Activated CD4-positive, alpha-beta T cell treated with anti-CD3 and anti-CD28 coated beads for 36 hours (primary cell): Measurements from ENCODE around the gene CCDC136. TPM values are rescaled to one million over a fixed set of nuclear protein-coding genes. Genes with fewer than 3 reads are reported as not detected.

Experiments used
- ATAC-seq: fragments of 200-7000 bp; cut with Tn5 transposase; one replicate; pipeline ENCODE4 v1.10.0; 2021; ENCODE audit warnings: mild to moderate bottlenecking, moderate library complexity
- CTCF ChIA-PET: fragments of 350-600 bp; sonication (Branson Sonifier 250); formaldehyde crosslinking; loops from one replicate; lab custom pipeline; 2021; ENCODE audit warnings: antibody characterized with exemption; lab: Charles Lee
- POLR2A ChIA-PET: fragments of 350-600 bp; sonication (Branson Sonifier 250); formaldehyde crosslinking; loops from one replicate; lab custom pipeline; 2021; ENCODE audit warnings: antibody characterized with exemption, inconsistent platforms; lab: Charles Lee
- DNase-seq: peaks from one replicate; pipeline ENCODE4 v3.0.0-alpha.2; 2020
- H3K27ac Mint-ChIP-seq: one replicate; pipeline ENCODE4 v1.8.0; 2021; ENCODE audit warnings: mixed read lengths
- H3K27me3 Mint-ChIP-seq: one replicate; pipeline ENCODE4 v1.8.0; 2021; ENCODE audit warnings: mixed read lengths
- H3K36me3 Mint-ChIP-seq: one replicate; pipeline ENCODE4 v1.8.0; 2021; ENCODE audit warnings: low read depth, mixed read lengths
- H3K4me1 Mint-ChIP-seq: one replicate; pipeline ENCODE4 v1.8.0; 2021; ENCODE audit warnings: mixed read lengths
- H3K4me3 Mint-ChIP-seq: one replicate; pipeline ENCODE4 v1.8.0; 2021; ENCODE audit warnings: mild to moderate bottlenecking, moderate library complexity, mixed read lengths
- H3K9me3 Mint-ChIP-seq: one replicate; pipeline ENCODE4 v1.8.0; 2021; ENCODE audit warnings: low read depth, mixed read lengths
- intact Hi-C, 2 experiments: fragments of 100-400 bp; cut with DNase I in 1 of 2; cut with micrococcal nuclease in 1 of 2; formaldehyde crosslinking; loops; one replicate each; pipeline versions ENCODE4 v1.14.2 to v1.15.1; 2022 to 2024; cut with DNase I, micrococcal nuclease
- total RNA-seq, 2 experiments: library from RNA; stranded (reverse); gene quantifications; one replicate each; pipeline ENCODE4 v1.2.3, GENCODE V29; 2021

CCDC136 gene
- total RNA-seq, 2 experiments from 2014 or later: 6.9 to 7.7 TPM

GRCh38 chr7:128805225-128805624 lies 13.5 kb downstream of the CCDC136 start:
- ChIA-PET POLR2A (no interaction called here), CTCF (interaction anchor here (0.6 to 1.0 kb wide), 2 partner anchors 20 to 67 kb away, joined by 3 read pairs; no protein-coding TSS in a partner anchor)
- no peak overlapping the region for H3K4me3 Mint-ChIP-seq
- H3K4me1 Mint-ChIP-seq: no peaks in the 10 kb centered on the region
- ATAC-seq: no peak
- intact Hi-C loops: no loop called here
- no peaks in the 10 kb centered on the region for H3K27me3 Mint-ChIP-seq
- no peaks in the 10 kb centered on the region for H3K9me3 Mint-ChIP-seq
- no peak overlapping the region for H3K27ac Mint-ChIP-seq
- DNase-seq: no peak
- H3K36me3 Mint-ChIP-seq: peaks cover 2% of the 10 kb centered on the region

- ATAC-seq: no peak
- intact Hi-C loops: no loop called here
- Mint-ChIP-seq H3K27me3 (no peaks in the 10 kb centered on the region), H3K9me3 (no peaks in the 10 kb centered on the region), H3K4me3 (no peak overlapping the region), H3K36me3 (peaks cover 2% of the 10 kb centered on the region), H3K27ac (no peak overlapping the region), H3K4me1 (no peaks in the 10 kb centered on the region)
- CTCF ChIA-PET: no interaction called here
- POLR2A ChIA-PET: no interaction called here
- DNase-seq: no peak
Observed at GRCh38 chr7:128807191-128807590, 15.4 kb downstream of the CCDC136 start.

- Mint-ChIP-seq H3K27ac (no peak overlapping the region), H3K4me1 (no peaks in the 10 kb centered on the region), H3K9me3 (no peaks in the 10 kb centered on the region), H3K27me3 (no peaks in the 10 kb centered on the region), H3K36me3 (peaks cover 2% of the 10 kb centered on the region), H3K4me3 (no peak overlapping the region)
- DNase-seq (no peak), ATAC-seq (no peak)
- POLR2A ChIA-PET: no interaction called here
- CTCF ChIA-PET: no interaction called here
- intact Hi-C loops: no loop called here
Observed at GRCh38 chr7:128809363-128809762, 17.6 kb downstream of the CCDC136 start.

- POLR2A ChIA-PET: no interaction called here
- Mint-ChIP-seq H3K27ac (no peak overlapping the region), H3K27me3 (no peaks in the 10 kb centered on the region), H3K9me3 (no peaks in the 10 kb centered on the region), H3K36me3 (peaks cover 2% of the 10 kb centered on the region), H3K4me1 (no peaks in the 10 kb centered on the region), H3K4me3 (no peak overlapping the region)
- intact Hi-C loops: no loop called here
- CTCF ChIA-PET: no interaction called here
- ATAC-seq (no peak), DNase-seq (no peak)
Observed at GRCh38 chr7:128810473-128810872, 18.7 kb downstream of the CCDC136 start.

GRCh38 chr7:128810997-128811396 lies 19.2 kb downstream of the CCDC136 start:
- Mint-ChIP-seq H3K4me1 (no peaks in the 10 kb centered on the region), H3K27ac (no peak overlapping the region), H3K4me3 (no peak overlapping the region), H3K36me3 (no peaks in the 10 kb centered on the region), H3K27me3 (no peaks in the 10 kb centered on the region), H3K9me3 (no peaks in the 10 kb centered on the region)
- no peak for DNase-seq
- POLR2A ChIA-PET: no interaction called here
- CTCF ChIA-PET: interaction anchor here (0.6 kb wide), 1 partner anchor 27 kb away, joined by 3 read pairs; no protein-coding TSS in a partner anchor
- intact Hi-C loops: no loop called here
- ATAC-seq: no peak

GRCh38 chr7:128811631-128812430 lies 20.1 kb downstream of the CCDC136 start:
- ChIA-PET POLR2A (no interaction called here), CTCF (interaction anchor here (0.6 to 1.7 kb wide), 3 partner anchors 28 to 1950 kb away, joined by 3 to 7 read pairs (median 4); no protein-coding TSS in a partner anchor)
- DNase-seq (no peak), ATAC-seq (no peak)
- intact Hi-C loops: no loop called here
- H3K27me3 Mint-ChIP-seq: no peaks in the 10 kb centered on the region
- H3K4me3 Mint-ChIP-seq: no peak overlapping the region
- no peaks in the 10 kb centered on the region for H3K9me3 Mint-ChIP-seq
- H3K27ac Mint-ChIP-seq: no peak overlapping the region
- H3K4me1 Mint-ChIP-seq: no peaks in the 10 kb centered on the region
- no peaks in the 10 kb centered on the region for H3K36me3 Mint-ChIP-seq

GRCh38 chr7:128812514-128813168 lies 20.9 kb downstream of the CCDC136 start:
- intact Hi-C loops: no loop called here
- no peak for DNase-seq
- no peak overlapping the region for H3K4me3 Mint-ChIP-seq
- no peak overlapping the region for H3K27ac Mint-ChIP-seq
- ChIA-PET POLR2A (no interaction called here), CTCF (interaction anchor here (0.6 to 1.7 kb wide), 2 partner anchors 71 to 1949 kb away, joined by 4 to 7 read pairs; no protein-coding TSS in a partner anchor)
- no peaks in the 10 kb centered on the region for H3K27me3 Mint-ChIP-seq
- H3K9me3 Mint-ChIP-seq: no peaks in the 10 kb centered on the region
- ATAC-seq: no peak
- no peaks in the 10 kb centered on the region for H3K36me3 Mint-ChIP-seq
- H3K4me1 Mint-ChIP-seq: no peaks in the 10 kb centered on the region

GRCh38 chr7:128814499-128814898 lies 22.7 kb downstream of the CCDC136 start:
- Mint-ChIP-seq H3K36me3 (no peaks in the 10 kb centered on the region), H3K4me3 (no peak overlapping the region), H3K27me3 (no peaks in the 10 kb centered on the region), H3K4me1 (no peaks in the 10 kb centered on the region), H3K9me3 (no peaks in the 10 kb centered on the region), H3K27ac (no peak overlapping the region)
- intact Hi-C loops: no loop called here
- ChIA-PET POLR2A (no interaction called here), CTCF (interaction anchor here (0.8 kb wide), 1 partner anchor 19 kb away, joined by 3 read pairs; no protein-coding TSS in a partner anchor)
- no peak for ATAC-seq
- DNase-seq: no peak

GRCh38 chr7:128815289-128815942 lies 23.6 kb downstream of the CCDC136 start:
- H3K4me3 Mint-ChIP-seq: no peak overlapping the region
- H3K27me3 Mint-ChIP-seq: no peaks in the 10 kb centered on the region
- ATAC-seq: no peak
- H3K4me1 Mint-ChIP-seq: peaks cover 5% of the 10 kb centered on the region
- ChIA-PET CTCF (interaction anchor here (0.8 kb wide), 1 partner anchor 894 kb away, joined by 3 read pairs; no protein-coding TSS in a partner anchor), POLR2A (no interaction called here)
- no peaks in the 10 kb centered on the region for H3K36me3 Mint-ChIP-seq
- H3K27ac Mint-ChIP-seq: no peak overlapping the region
- no peak for DNase-seq
- H3K9me3 Mint-ChIP-seq: no peaks in the 10 kb centered on the region
- intact Hi-C loops: no loop called here

GRCh38 chr7:128818694-128819093 lies 26.9 kb downstream of the CCDC136 start:
- Mint-ChIP-seq H3K27me3 (no peaks in the 10 kb centered on the region), H3K4me3 (no peak overlapping the region), H3K4me1 (peaks cover 5% of the 10 kb centered on the region), H3K27ac (no peak overlapping the region), H3K36me3 (no peaks in the 10 kb centered on the region), H3K9me3 (no peaks in the 10 kb centered on the region)
- DNase-seq (no peak), ATAC-seq (no peak)
- ChIA-PET CTCF (interaction anchor here (0.8 to 1.2 kb wide), 2 partner anchors 13 to 41 kb away, joined by 3 to 5 read pairs; no protein-coding TSS in a partner anchor), POLR2A (interaction anchor here (0.6 kb wide), 1 partner anchor 14 kb away, joined by 3 read pairs; no protein-coding TSS in a partner anchor)
- intact Hi-C loops: no loop called here

- no peaks in the 10 kb centered on the region for H3K36me3 Mint-ChIP-seq
- CTCF ChIA-PET: no interaction called here
- POLR2A ChIA-PET: no interaction called here
- H3K4me1 Mint-ChIP-seq: peaks cover 5% of the 10 kb centered on the region
- DNase-seq (no peak), ATAC-seq (no peak)
- H3K27me3 Mint-ChIP-seq: no peaks in the 10 kb centered on the region
- intact Hi-C loops: no loop called here
- no peaks in the 10 kb centered on the region for H3K9me3 Mint-ChIP-seq
- H3K27ac Mint-ChIP-seq: no peak overlapping the region
- no peak overlapping the region for H3K4me3 Mint-ChIP-seq
Observed at GRCh38 chr7:128821724-128822123, 30.0 kb downstream of the CCDC136 start.
